ENCODE measurements around the gene TRIM10.
"Not testable (repeated sequence)": the region's sequence is repeated elsewhere in the genome, so short reads cannot be mapped to it uniquely, and the experiment has no call there.

The TRIM10 gene

GRCh38 chr6:30154061-30154460, 7.0 kb downstream of the TRIM10 start:
- DNase-seq (ENCODE audit: low spot score), result no peak

GRCh38 chr6:30152910-30153610, 8.0 kb downstream of the TRIM10 start:
- DNase-seq (ENCODE audit: low spot score), result no peak

GRCh38 chr6:30152016-30152673, 8.9 kb downstream of the TRIM10 start:
- DNase-seq (ENCODE audit: low spot score), result no peak

- no peak for DNase-seq (ENCODE audit: low spot score)
These were observed 9.4 kb downstream of the TRIM10 start for GRCh38 chr6:30151580-30151979.

GRCh38 chr6:30150671-30151395, 10.2 kb downstream of the TRIM10 start:
- DNase-seq (ENCODE audit: low spot score), result no peak

- peak; percentile 91 for DNase-seq (ENCODE audit: low spot score)
These were observed 11.0 kb downstream of the TRIM10 start for GRCh38 chr6:30149858-30150550.

GRCh38 chr6:30149234-30149633, 11.8 kb downstream of the TRIM10 start:
- DNase-seq (ENCODE audit: low spot score), result no peak

GRCh38 chr6:30147096-30147495, 13.9 kb downstream of the TRIM10 start:
- DNase-seq (ENCODE audit: low spot score), result no peak

GRCh38 chr6:30145818-30146217, 15.2 kb downstream of the TRIM10 start:
- no peak for DNase-seq (ENCODE audit: low spot score)

- no peak for DNase-seq (ENCODE audit: low spot score)
These were observed 16.2 kb downstream of the TRIM10 start for GRCh38 chr6:30144811-30145210.

- no peak for DNase-seq (ENCODE audit: low spot score)
These were observed 17.2 kb downstream of the TRIM10 start for GRCh38 chr6:30143780-30144179.

- DNase-seq (ENCODE audit: low spot score), result no peak
These were observed 18.3 kb downstream of the TRIM10 start for GRCh38 chr6:30142665-30143064.

- not testable (repeated sequence) for DNase-seq (ENCODE audit: low spot score)
These were observed 20.8 kb downstream of the TRIM10 start for GRCh38 chr6:30140240-30140639.

GRCh38 chr6:30136570-30137286, 24.3 kb downstream of the TRIM10 start:
- no peak for DNase-seq (ENCODE audit: low spot score)

GRCh38 chr6:30135757-30136156, 25.3 kb downstream of the TRIM10 start, which contains the start of gene TRIM40:
TRIM40 (plus strand) TSS chr6:30136140; CDS start chr6:30137037, 897 bp downstream.
- DNase-seq (ENCODE audit: low spot score), result no peak

- no peak for DNase-seq (ENCODE audit: low spot score)
These were observed 25.9 kb downstream of the TRIM10 start for GRCh38 chr6:30135147-30135546.

- DNase-seq (ENCODE audit: low spot score), result no peak
These were observed 29.0 kb downstream of the TRIM10 start for GRCh38 chr6:30131947-30132497.

- peak; percentile 81 for DNase-seq (ENCODE audit: low spot score)
These were observed 29.8 kb downstream of the TRIM10 start for GRCh38 chr6:30130887-30131862.

- no peak for DNase-seq (ENCODE audit: low spot score)
These were observed 30.8 kb downstream of the TRIM10 start for GRCh38 chr6:30130179-30130679.

Measured in SW480 (cell line).